NCI-H2196 (cell line): ENCODE measurements around the gene CTSE.
A peak's percentile ranks its signal among the peaks of the same experiment; 100 is the strongest.
"Not testable (repeated sequence)": the region's sequence is repeated elsewhere in the genome, so short reads cannot be mapped to it uniquely, and the experiment has no call there.

Experiments used
- DNase-seq: peaks from one replicate; lab custom pipeline; 2025; ENCODE audit not compliant: unreplicated experiment; lab: John Stamatoyannopoulos, UW

CTSE gene

GRCh38 chr1:206020393-206021007 is 3.2 kb downstream of the CTSE start:
- DNase-seq = no peak

- no peak for DNase-seq
These were observed 8.6 kb downstream of the CTSE start for GRCh38 chr1:206015071-206015470.

- DNase-seq = no peak
These were observed 9.1 kb downstream of the CTSE start for GRCh38 chr1:206014601-206015000.

GRCh38 chr1:206013026-206013795 is 10.5 kb downstream of the CTSE start:
- no peak for DNase-seq

GRCh38 chr1:206012086-206012859 is 11.4 kb downstream of the CTSE start:
- no peak for DNase-seq

GRCh38 chr1:206011057-206011456 is 12.6 kb downstream of the CTSE start:
- no peak for DNase-seq

- DNase-seq = no peak
These were observed 13.6 kb downstream of the CTSE start for GRCh38 chr1:206010060-206010459.

- DNase-seq = no peak
These were observed 16.7 kb downstream of the CTSE start for GRCh38 chr1:206006946-206007345.

- DNase-seq = no peak
These were observed 17.9 kb downstream of the CTSE start for GRCh38 chr1:206005778-206006180.

- DNase-seq = no peak
These were observed 18.5 kb downstream of the CTSE start for GRCh38 chr1:206005234-206005633.

GRCh38 chr1:206004826-206005225 is 18.9 kb downstream of the CTSE start:
- peak; percentile 14 for DNase-seq

- DNase-seq = no peak
These were observed 19.6 kb downstream of the CTSE start for GRCh38 chr1:206003854-206004800.

- no peak for DNase-seq
These were observed 20.6 kb downstream of the CTSE start, which contains the start of gene RAB7B for GRCh38 chr1:206002871-206003801. RAB7B (minus strand) TSS chr1:206003395; CDS start chr1:205994135, 9,260 bp downstream.

GRCh38 chr1:206002160-206002559 is 21.5 kb downstream of the CTSE start:
- no peak for DNase-seq

GRCh38 chr1:206001476-206001888 is 22.2 kb downstream of the CTSE start:
- DNase-seq = no peak

- no peak for DNase-seq
These were observed 22.9 kb downstream of the CTSE start for GRCh38 chr1:206000641-206001339.

GRCh38 chr1:205998457-205999241 is 25.0 kb downstream of the CTSE start:
- no peak for DNase-seq

- DNase-seq = not testable (repeated sequence)
These were observed 27.1 kb downstream of the CTSE start for GRCh38 chr1:205996641-205997040.
